Femur (tissue), 1 donor: Measurements from ENCODE around the gene ACSBG1.

Experiments used
- DNase-seq: peaks from one replicate; pipeline ENCODE4 v3.0.0-alpha.2; 2017

The ACSBG1 gene

GRCh38 chr15:78234515-78235040 lies at the start of gene ACSBG1:
ACSBG1 (minus strand) TSS chr15:78234565; CDS start chr15:78234501, 64 bp downstream.
- no peak for DNase-seq

GRCh38 chr15:78282324-78282723 lies 48.0 kb upstream of the ACSBG1 start:
- no peak for DNase-seq

GRCh38 chr15:78280319-78281072 lies 46.1 kb upstream of the ACSBG1 start:
- DNase-seq = no peak

- DNase-seq = no peak
Measured at GRCh38 chr15:78276064-78276943, 41.9 kb upstream of the ACSBG1 start.

GRCh38 chr15:78274994-78275393 lies 40.6 kb upstream of the ACSBG1 start:
- no peak for DNase-seq

GRCh38 chr15:78272776-78273175 lies 38.4 kb upstream of the ACSBG1 start:
- DNase-seq = no peak

GRCh38 chr15:78272316-78272715 lies 38.0 kb upstream of the ACSBG1 start:
- DNase-seq = no peak

- no peak for DNase-seq
Measured at GRCh38 chr15:78266806-78267205, 32.4 kb upstream of the ACSBG1 start.

- DNase-seq = no peak
Measured at GRCh38 chr15:78266229-78266628, 31.9 kb upstream of the ACSBG1 start.

- DNase-seq = peak; percentile 31
Measured at GRCh38 chr15:78265752-78266224, 31.4 kb upstream of the ACSBG1 start.

- no peak for DNase-seq
Measured at GRCh38 chr15:78265137-78265460, 30.7 kb upstream of the ACSBG1 start.

GRCh38 chr15:78264304-78265136 lies 30.2 kb upstream of the ACSBG1 start, which contains the start of gene DNAJA4:
DNAJA4 (plus strand) TSS chr15:78264562; CDS start chr15:78264764, 202 bp downstream.
- DNase-seq = peak; percentile 74

GRCh38 chr15:78263907-78264303 lies 29.5 kb upstream of the ACSBG1 start:
- DNase-seq = no peak

- DNase-seq = no peak
Measured at GRCh38 chr15:78263351-78263781, 29.0 kb upstream of the ACSBG1 start.

GRCh38 chr15:78261062-78261461 lies 26.7 kb upstream of the ACSBG1 start:
- DNase-seq = no peak

- DNase-seq = no peak
Measured at GRCh38 chr15:78260489-78260888, 26.1 kb upstream of the ACSBG1 start.

GRCh38 chr15:78259232-78259631 lies 24.9 kb upstream of the ACSBG1 start:
- no peak for DNase-seq

GRCh38 chr15:78257681-78258080 lies 23.3 kb upstream of the ACSBG1 start:
- no peak for DNase-seq

GRCh38 chr15:78256044-78256437 lies 21.7 kb upstream of the ACSBG1 start:
- no peak for DNase-seq

- DNase-seq = no peak
Measured at GRCh38 chr15:78255421-78256043, 21.2 kb upstream of the ACSBG1 start.

GRCh38 chr15:78251136-78251535 lies 16.8 kb upstream of the ACSBG1 start:
- no peak for DNase-seq

- no peak for DNase-seq
Measured at GRCh38 chr15:78249131-78249530, 14.8 kb upstream of the ACSBG1 start.
